GM18873 (cell line): ENCODE data around the gene AK9.

ENCODE experiments used
- ATAC-seq: cut with Tn5 transposase; IDR thresholded peaks from one replicate; pipeline ENCODE4 v1.9.1; 2021; ENCODE audit warnings: mild to moderate bottlenecking, moderate library complexity, moderate number of reproducible peaks; ENCODE audit not compliant: unreplicated experiment, low FRiP score

Gene AK9

DNA sequence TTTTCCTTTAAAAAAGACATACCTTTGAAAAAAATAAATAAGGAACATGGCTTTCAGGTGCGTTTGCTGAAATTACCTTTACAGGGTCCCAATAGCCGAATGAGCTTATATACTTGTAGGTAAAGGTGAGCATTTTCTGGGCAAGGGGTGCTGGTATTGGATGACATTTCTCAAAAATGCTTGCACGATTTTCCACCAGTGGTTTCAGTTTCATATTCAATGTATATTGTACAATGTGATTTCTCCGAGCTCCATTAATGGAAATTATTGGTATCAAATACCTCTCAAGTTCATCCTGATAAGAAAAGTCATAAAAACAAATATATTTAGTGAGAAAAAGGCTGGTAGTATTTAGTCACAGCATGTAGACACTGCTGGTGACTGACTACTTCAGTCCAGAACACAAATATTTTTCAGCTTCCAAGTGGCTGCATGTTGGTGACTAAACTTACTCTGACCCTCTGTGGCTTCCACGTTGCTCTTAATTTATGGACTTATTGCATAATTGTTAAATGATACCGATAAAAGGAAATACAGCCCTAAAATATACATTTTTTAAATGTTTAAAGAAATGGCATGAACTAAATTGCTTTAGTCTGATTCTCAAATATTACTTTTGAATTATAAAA lies 175.1 kb downstream of the AK9 start:
- ATAC-seq = no peak

DNA sequence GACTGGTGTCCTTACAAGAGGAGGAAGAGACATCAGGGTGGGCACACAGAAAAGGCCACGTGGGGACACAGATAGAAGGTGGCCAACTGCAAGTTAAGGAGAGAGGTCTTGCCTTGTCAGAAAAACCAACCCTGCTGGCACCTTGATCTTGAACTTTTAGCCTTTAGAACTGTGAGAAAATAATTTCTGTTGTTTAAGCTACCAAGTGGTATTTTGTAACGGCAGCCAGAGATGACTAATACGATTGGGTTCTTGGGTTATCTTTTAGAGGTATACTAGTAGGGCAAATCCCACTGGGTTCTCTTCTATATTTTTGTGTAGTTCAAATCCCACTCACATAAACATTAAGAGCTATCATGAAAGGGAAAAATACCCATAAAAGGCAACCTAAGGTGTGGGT lies 176.1 kb downstream of the AK9 start:
- no peak for ATAC-seq

DNA sequence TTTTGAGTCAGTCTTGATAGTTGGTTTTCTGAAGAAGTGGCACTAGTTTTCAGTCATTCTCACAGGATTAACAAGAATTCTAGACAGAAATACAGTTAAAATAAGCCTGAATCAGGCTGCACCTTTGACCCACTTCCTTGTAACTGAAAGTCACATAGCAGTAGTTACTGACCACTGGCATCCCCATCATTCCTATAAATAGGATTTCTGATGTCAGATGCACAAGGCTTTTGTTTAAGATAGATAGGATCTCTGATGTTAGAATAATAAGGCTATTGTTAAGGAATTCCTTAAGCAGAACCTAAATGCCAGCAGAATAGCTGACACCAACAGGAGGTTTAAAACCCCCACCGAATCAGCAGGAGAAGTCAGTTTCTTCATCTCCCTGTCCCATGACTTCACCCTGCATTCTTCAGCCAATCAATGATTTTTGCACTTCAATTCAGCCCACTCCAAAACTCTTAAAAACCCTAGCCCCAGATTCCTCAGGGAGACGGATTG lies 177.4 kb downstream of the AK9 start:
- no peak for ATAC-seq

DNA sequence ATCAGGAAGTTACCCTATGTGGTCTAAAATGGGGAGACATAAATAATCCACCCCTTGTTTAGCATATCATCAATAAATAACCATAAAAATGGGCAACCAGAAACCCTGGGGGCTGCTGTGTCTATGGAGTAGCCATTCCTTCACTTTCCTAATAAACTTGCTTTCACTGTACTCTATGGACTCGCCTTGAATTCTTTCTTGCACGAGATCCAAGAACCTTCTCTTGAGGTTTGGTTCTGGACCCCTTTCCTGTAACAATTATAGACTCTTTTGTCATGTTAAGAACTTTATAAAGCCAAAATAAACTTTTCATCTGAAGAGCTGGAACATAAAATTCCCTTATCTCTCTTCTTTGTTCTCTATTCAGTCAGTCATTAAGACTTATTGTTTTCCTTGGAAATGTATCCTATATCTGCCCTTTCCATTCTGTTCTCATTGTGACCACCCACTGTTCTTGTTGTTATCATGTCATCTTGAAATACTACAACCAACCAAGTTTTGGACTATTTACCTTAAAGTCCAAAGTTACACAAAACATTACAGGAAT lies 178.7 kb downstream of the AK9 start:
- ATAC-seq = no peak

DNA sequence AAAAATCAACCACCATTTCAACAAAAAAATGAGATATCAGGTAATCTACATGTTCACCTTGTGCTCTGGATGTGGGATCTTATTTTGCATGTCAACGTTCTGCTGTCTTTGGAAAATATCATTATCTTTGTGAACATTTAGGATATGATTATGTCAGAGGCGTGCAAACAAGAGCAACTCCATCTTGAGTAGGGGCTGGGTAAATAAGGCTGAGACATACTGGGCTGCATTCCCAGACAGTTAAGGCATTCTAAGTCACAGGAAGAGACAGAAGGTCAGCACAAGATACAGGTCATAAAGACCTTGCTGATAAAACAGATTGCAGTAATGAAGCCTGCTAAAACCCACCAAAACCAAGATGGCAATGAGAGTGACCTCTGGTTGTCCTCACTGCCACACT lies 179.2 kb downstream of the AK9 start:
- no peak for ATAC-seq

DNA sequence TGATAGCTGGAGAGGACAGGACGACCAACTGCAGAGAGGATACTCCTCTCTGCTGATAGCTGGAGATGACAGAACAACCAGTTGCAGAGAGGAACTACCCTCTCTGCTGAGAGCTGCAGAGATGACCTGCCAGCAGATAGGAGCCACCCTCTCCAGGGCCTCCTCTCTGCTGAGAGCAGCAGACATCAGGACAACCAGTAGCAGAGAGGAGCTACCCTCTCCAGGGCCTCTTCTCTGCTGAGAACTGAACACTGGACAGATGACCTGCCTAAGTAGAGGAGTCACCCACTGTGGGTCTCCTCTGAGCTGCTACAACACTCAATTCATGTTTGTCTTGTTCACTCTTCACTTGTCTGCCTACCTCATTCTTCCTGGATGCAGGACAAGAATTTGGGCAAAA lies 180.6 kb downstream of the AK9 start:
- no peak for ATAC-seq

DNA sequence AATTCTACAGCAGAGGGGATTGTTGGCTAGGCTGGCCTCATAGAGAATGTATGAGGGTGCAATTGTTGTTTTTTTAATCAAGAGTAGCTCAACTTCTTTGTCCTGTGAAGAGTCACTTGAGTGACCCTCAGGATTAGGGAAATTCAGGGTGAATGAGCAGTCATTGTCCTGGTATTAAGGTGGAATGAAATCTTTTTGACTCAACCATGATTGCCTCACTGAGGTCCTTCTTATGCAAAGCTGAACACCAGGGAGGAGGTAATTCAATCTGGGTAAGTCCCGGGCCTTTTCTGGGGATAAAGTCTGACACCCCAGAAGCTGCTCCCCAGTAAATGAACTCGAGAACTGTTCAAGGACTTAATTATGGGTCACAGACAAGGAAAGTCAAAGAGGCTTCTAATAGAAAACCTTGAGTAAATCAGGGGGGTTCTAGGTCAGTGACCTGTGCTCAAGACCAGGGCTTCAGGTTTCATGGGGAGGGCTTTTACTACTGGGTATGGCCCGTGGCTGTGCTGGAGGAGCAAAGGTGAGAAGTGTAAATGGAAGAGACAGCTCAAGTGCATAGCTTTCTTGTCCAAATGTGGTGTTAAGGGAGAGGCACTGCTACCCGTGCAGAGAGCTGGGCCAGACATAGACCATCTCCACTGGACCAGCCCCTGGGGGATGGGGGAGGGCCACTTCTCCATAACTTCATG lies 182.7 kb downstream of the AK9 start:
- no peak for ATAC-seq

DNA sequence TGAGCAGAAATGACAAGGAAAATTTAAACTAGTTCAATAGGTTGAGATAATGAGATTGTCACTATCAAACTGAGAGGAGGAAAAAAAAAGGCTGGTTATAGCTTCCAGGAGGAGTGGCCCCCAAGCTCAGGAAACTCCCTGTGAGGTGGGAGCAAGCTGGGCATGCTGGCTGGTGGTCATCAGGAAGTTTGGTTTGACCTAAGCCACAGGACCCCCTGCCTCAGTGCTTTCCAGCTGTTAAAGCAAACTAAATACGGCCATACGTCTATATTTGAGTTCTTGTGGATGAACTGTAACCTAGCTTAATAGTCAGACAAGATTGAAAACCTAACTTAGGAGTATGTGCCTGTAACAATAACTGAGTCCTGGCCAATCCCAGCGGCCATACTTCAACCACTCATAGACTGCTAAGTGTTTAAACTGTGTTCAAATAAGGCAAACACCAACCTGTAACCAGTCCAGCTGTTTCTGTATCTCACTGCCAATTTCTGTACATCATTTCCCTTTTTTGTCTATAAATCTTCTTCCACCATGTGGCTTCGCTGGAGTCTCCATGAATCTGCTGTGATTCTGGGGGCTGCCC lies 183.4 kb downstream of the AK9 start:
- no peak for ATAC-seq

DNA sequence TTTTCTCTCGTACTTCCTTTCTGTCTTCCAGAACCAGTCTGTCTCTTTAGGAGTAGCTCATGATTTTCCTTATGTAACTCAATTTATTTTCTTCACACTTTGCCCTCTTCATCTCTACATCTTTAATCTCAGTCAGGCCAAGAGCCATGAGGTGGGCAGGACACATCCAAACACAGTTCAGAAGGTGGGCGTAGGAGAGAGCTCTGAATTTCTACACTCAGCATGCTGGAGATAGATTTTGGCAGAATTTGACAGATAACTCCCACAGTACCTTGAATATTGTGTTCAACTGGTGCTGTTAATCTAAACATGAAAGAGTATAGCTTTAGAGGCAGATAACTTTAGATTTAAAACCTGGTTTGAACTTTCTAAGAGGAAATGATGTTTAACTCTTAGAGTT lies 184.2 kb downstream of the AK9 start:
- ATAC-seq = no peak

DNA sequence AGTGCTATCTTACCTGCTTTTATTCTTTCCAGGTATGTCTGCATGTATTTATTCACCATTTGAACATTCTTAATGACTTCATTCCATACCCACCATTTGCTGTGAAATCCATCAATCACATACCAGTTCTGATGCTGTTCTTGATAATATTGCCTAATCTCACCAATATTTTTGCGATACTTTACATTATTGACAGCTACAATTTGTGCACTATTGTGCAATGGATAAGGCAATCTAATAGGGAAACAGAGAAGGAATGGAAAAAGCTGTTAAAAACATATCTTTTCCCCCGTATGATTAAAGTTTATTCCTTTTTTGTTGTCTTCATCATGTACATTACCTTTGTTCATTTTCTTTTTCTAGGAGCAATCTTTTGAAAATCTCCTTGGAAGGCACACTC lies 184.7 kb downstream of the AK9 start:
- ATAC-seq = no peak

DNA sequence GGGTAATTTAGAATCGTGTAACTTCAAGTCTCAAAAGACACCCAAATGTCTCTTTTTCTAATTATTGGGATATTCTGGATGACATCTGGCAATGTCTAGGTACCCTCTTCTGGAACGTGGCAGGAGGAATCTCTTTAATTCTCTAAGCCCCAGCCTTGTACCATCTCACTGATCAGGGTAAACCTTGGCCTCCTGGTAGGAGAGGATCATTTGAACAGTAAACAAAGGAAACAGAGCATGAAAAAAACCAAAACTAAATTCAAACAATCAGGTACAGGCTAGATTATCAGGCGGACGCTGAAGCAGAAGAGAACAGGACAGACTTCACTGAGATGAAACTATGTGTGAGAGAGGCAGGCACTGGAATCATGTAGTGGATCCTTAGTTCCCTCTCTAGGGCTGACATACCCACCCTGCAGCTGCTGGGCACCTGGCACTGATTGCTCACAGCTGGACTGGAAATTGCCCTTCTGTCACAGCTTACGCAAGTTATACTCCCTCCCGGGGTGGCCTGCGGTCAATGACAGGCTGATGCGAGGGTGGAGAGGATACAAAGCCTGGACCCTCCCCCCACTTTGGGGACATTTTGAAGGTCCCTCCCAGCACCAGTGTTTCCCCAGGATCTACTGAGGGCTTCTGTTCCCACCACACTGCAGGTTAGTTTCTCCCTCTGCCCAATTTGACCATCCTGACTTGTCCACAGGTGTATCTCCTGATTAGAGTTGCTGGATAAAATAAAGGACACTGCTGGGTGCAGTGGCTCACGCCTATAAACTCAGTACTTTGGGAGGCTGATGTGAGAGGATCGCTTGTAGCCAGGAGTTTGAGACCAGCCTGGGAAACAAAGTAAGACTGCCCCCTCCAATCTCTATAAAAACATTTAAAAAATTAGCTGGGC lies 187.4 kb downstream of the AK9 start:
- no peak for ATAC-seq

DNA sequence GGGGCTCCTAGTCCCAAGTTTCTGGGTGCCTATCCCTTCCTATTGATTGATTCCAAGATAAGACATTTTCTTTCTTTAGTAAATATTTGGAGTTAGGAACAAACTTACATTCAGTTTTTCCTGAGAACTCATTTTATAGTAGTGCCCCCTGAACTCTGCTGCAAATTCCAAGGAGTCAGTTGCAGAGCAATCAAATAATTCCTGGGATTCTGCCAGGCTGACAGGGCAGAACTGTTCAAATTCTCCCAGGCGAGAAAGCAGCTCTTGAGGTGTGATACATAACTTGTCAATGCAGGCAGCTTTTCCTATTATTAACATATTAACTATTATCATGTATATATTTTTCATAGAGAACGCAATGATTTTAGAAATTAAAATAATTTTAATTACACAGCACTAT lies 192.1 kb downstream of the AK9 start:
- no peak for ATAC-seq

DNA sequence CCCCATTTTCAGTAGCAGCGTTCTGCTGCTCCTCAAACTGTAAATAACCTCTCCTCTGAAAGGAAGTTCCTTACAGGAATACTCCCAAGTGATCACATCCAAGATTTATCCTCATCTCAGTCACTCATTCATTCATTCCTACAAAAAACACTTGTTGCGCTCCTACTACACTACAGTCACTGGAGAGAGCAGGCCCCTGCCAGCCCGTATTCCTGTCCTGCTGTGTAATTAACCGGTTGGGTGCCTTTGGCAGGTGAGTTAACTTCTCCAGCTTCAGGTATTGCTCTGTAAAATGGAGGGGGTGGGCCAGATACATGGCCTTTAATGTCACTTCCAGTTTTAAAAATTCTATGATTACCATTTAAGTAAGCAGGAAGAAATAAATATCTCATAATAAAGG lies 192.9 kb downstream of the AK9 start:
- no peak for ATAC-seq

DNA sequence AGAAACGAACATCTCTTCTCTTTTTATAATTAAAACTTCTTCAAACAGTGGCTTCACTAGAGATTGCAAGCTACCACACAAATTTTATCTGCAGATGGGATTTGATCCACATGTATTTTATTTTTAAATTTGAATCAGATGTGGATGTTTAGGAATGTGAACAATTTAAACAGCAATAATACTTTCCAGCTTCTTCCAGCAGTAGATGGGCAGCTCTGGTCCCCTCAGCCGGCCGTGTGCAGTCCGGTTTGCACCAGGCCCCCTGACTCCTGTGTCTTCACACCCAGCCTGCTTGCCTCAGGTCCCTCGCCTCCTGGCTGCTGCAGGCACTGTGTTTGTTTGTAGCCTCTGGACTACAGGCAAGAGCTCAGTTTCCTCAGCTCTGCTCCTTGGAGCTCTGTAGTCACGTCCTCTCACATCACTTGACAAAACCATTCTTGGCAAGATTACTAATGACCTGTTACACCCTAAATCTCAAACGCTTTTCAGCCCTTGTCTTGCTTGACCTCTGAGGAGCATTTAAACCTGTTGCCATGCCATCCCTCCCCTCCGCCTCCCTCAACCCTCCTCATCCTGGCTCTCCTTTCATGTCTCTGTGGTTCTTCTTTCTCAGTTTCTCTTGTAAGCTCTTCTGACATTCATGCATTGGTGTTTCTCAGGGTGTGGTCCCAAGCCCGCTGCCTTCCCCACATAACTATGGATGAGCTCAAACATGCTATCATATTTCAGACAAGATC lies 194.8 kb downstream of the AK9 start:
- ATAC-seq = no peak

DNA sequence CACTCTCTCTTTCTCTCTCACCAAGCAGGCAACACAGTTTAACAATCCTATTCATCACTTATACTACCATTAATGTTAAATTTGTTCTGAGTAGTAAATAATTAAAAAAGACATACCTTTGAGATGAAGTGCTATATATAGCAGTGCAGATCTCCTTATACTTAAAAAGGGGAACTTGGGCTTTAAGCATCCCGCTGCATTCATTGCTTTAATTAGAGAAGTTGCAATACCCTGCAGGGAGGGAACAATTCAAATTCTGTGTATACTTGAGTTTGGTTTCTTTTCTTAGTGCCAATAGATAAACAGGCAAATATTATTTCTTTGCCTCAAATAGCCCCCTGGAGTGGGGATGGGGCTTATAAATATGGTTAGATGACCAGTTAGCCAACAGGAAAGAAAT lies 197.1 kb downstream of the AK9 start:
- no peak for ATAC-seq

DNA sequence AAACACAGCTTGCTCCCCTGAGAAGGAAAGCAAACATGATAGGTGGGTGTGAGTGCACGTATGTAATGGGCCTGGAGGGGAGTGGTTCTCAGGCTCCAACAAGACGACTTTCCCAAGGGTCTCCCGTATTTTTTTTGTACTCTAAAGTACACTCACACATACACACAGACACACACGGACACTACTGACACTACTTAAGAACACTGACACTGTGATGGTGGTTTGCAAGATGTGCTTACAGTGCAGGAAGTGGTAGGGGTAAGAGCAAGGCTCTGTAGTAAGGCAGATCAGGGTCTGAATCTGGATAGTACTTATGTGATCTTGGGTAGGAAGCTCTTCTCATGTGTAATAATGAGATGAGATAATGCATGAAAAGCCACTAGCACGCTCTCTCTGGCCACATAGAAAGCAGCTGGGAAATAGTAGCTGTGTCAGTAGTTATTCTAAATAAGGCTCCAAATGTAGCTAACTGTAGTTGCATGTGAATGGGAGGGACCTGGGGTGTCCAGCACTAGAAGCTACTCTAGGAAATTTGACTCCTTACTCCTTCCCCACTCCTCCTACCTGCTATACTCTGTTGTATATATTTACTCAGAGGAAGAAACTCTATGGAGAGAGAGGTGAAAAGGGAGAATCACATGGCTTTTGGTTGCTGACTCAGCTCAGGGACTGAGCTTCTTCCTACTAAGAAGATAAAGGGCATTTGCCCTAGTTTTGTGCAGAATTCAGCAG lies 199.6 kb downstream of the AK9 start:
- ATAC-seq = no peak

DNA sequence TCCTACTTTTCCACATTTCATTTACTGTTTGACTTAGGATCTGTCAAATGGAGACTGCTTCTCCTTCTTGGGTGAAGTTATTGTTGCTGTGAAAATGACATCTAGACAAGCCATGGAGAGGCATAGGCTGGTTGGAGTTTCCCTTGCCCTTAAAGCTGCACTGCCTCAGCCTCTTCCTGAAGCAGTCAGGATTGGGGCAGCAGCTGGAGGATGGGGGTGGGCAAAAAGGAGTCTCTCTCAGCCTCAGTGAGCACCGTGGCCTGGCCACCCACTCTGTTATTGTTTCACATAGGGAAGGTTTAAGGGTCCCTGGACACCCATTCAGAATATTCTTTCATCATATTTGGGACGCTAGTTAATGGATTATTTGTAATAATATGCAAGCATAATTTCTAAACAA lies 200.3 kb downstream of the AK9 start:
- ATAC-seq = no peak

DNA sequence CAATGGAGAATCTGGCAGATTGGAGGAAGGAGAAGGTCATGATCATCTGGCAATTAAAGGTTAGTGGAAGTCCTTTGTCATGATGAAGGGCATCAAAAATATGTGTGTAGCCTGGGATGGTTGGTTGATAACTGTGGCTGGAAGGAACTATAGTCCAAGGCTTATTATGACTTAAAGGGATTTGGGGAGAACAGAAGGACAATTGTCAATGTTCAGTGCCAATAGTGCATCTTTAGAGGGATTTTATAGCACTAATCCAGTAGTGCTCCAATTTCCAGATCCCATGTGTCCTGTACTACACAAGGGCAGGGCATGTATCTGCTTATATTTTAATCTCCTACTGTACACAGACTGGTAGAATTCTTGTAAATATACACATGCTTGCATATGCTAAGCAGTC lies 203.0 kb downstream of the AK9 start:
- ATAC-seq = no peak

DNA sequence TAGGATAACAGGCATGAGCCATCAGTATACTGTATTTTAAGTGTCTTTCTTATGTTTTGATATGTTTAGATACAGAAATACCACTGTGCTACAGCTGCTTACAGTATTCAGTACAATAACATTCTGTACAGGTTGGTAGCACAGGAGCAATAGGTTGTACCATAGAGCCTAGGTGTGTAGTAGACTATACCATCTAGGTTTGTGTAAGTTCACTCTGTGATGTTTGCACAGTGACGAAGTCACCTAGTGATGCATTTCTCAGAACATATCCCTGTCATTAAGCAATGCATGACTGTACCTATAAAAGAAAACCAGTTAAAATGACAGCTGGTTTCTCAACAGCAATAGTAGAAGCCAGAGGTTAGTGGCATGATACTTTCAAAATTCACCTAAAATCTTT lies 204.9 kb downstream of the AK9 start:
- no peak for ATAC-seq
